GM23248 (cell line): Measurements from ENCODE around the gene ETFA.

Source experiments
- EZH2 ChIP-seq: fragments of 200-600 bp; sonication (generic); IDR thresholded peaks from 2 replicates; pipeline ENCODE4 v1.6.1; 2018; ENCODE audit warnings: antibody characterized with exemption, mild to moderate bottlenecking; ENCODE audit not compliant: insufficient read depth, poor library complexity, severe bottlenecking
- EZH2phosphoT487 ChIP-seq: fragments of 200-600 bp; sonication (generic); IDR thresholded peaks from 2 replicates; pipeline ENCODE4 v1.6.1; 2018; ENCODE audit warnings: antibody characterized with exemption, moderate library complexity, mild to moderate bottlenecking, low read depth; ENCODE audit not compliant: insufficient read depth

- no peak for TF ChIP-seq EZH2
- no peak for TF ChIP-seq EZH2phosphoT487
Observed at GRCh38 chr15:76181705-76182107, 129.6 kb downstream of the ETFA start.
